HL-60 (cell line): ENCODE results near the gene USP40.

Source experiments
- DNase-seq, 2 experiments: peaks; one replicate each; pipeline ENCODE4 v3.0.0-alpha.2; 2010 to 2020; ENCODE audit warnings: low read depth in 1 of 2, low spot score in 1 of 2
- H3K27ac ChIP-seq: fragments of 250-450 bp; sonication (Bioruptor Pico); replicated peaks from 2 replicates; pipeline ENCODE4 v1.5.1; 2020; ENCODE audit warnings: mild to moderate bottlenecking, moderate library complexity
- H3K27me3 ChIP-seq: fragments of 250-450 bp; sonication (Bioruptor Pico); 2 replicates; pipeline ENCODE4 v1.5.1; 2021; ENCODE audit warnings: mild to moderate bottlenecking, moderate library complexity; ENCODE audit not compliant: insufficient read depth, poor library complexity, severe bottlenecking
- H3K4me3 ChIP-seq: replicated peaks from 2 replicates; pipeline ENCODE4 v1.5.1; 2011; ENCODE audit warnings: mild to moderate bottlenecking, control low read depth, low read length; ENCODE audit not compliant: insufficient read depth
- GABPA ChIP-seq: IDR thresholded peaks from 2 replicates; pipeline ENCODE4 v1.6.1; 2012; ENCODE audit warnings: low read depth
- POLR2AphosphoS5 ChIP-seq: IDR thresholded peaks from 2 replicates; pipeline ENCODE4 v1.6.1; 2012; ENCODE audit warnings: low read depth
- REST ChIP-seq: IDR thresholded peaks from 2 replicates; pipeline ENCODE4 v1.6.1; 2012; ENCODE audit warnings: low read depth; ENCODE audit not compliant: insufficient replicate concordance
- SPI1 ChIP-seq: IDR thresholded peaks from 2 replicates; pipeline ENCODE4 v1.6.1; 2012; ENCODE audit warnings: low read depth, mild to moderate bottlenecking, borderline replicate concordance
- TF ChIP-seq, protein P1 (sequence below): IDR thresholded peaks from one replicate; pipeline ENCODE4 v1.5.1; 2011; ENCODE audit warnings: low read length, control low read depth, inconsistent platforms; ENCODE audit not compliant: insufficient read depth

The USP40 gene

GRCh38 chr2:233551491-233551890 lies 15.1 kb downstream of the USP40 start:
- no peak for DNase-seq
- H3K27ac ChIP-seq = no peak overlapping the region

DNA sequence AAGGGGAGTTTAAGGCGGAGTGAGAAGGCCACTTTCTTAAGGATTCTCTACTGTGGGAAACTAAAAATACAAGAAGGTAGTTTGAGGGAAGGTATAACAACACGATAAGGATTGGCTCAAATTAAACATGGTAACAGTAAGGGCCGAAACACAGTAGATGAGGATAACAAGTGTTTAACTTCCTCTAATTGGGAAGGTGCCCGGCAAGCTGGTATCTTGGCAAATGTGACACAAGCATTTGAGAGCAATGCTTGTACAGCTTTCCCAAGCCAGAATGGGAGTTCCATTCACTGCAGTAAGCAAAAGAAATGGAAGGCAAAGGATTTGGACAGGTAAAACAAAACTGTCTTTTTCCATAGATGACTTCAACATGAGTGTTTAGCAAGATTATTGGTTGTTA lies 19.8 kb downstream of the USP40 start:
- no peak overlapping the region for H3K27ac ChIP-seq
- TF ChIP-seq SPI1 (no peak), GABPA (no peak), POLR2AphosphoS5 (no peak), REST (no peak)
- TF ChIP-seq, protein P1, sequence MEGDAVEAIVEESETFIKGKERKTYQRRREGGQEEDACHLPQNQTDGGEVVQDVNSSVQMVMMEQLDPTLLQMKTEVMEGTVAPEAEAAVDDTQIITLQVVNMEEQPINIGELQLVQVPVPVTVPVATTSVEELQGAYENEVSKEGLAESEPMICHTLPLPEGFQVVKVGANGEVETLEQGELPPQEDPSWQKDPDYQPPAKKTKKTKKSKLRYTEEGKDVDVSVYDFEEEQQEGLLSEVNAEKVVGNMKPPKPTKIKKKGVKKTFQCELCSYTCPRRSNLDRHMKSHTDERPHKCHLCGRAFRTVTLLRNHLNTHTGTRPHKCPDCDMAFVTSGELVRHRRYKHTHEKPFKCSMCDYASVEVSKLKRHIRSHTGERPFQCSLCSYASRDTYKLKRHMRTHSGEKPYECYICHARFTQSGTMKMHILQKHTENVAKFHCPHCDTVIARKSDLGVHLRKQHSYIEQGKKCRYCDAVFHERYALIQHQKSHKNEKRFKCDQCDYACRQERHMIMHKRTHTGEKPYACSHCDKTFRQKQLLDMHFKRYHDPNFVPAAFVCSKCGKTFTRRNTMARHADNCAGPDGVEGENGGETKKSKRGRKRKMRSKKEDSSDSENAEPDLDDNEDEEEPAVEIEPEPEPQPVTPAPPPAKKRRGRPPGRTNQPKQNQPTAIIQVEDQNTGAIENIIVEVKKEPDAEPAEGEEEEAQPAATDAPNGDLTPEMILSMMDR = no peak
- H3K27me3 ChIP-seq = no peaks in the 10 kb centered on the region
- DNase-seq = no peak
- H3K4me3 ChIP-seq = no peak overlapping the region

More at GRCh38 chr2:233551491-233551890, 15.1 kb downstream of the USP40 start:
- Histone ChIP-seq H3K27me3 (no peaks in the 10 kb centered on the region), H3K4me3 (no peak overlapping the region)
- TF ChIP-seq, protein P1 = no peak
- TF ChIP-seq GABPA (no peak), SPI1 (no peak), POLR2AphosphoS5 (no peak), REST (no peak)

- Histone ChIP-seq H3K27me3 (no peaks in the 10 kb centered on the region), H3K27ac (no peak overlapping the region), H3K4me3 (no peak overlapping the region)
- no peak for DNase-seq
- no peak for TF ChIP-seq POLR2AphosphoS5
- no peak for TF ChIP-seq SPI1
- TF ChIP-seq GABPA = no peak
- TF ChIP-seq, protein P1 = no peak
- no peak for TF ChIP-seq REST
Measured at GRCh38 chr2:233546101-233546500, 20.5 kb downstream of the USP40 start.
